GM12878 (cell line): Measurements from ENCODE around the gene VASH2. TPM values are rescaled to one million over a fixed set of nuclear protein-coding genes. Genes with fewer than 3 reads are reported as not detected.
A peak's percentile ranks its signal among the peaks of the same experiment; 100 is the strongest.

Source experiments
- ATAC-seq: fragments of 200-7000 bp; cut with Tn5 transposase; 3 replicates; pipeline ENCODE4 v1.9.1; 2020; ENCODE audit warnings: mild to moderate bottlenecking, moderate library complexity
- BruUV-seq: library from RNA; stranded (reverse); fragments of 400-500 nt; replicated peaks from 2 replicates; lab custom pipeline; 2021; lab: Mats Ljungman, UMichigan
- CTCF ChIA-PET: fragments of 300-600 bp; sonication (Branson Sonifier 250); formaldehyde crosslinking; extraction: SDS; loops from one replicate; lab custom pipeline; 2021; ENCODE audit warnings: inconsistent platforms; lab: Yijun Ruan, JAX
- POLR2A ChIA-PET: fragments of 350-600 bp; formaldehyde crosslinking; extraction: SDS; loops from one replicate; lab custom pipeline; 2021; ENCODE audit warnings: inconsistent platforms; lab: Charles Lee
- RAD21 ChIA-PET: fragments of 300-600 bp; sonication (Branson Sonifier 250); formaldehyde crosslinking; loops from one replicate; lab custom pipeline; 2023; ENCODE audit warnings: antibody characterized with exemption; ENCODE audit not compliant: unreplicated experiment; lab: Charles Lee
- SMC1A ChIA-PET: fragments of 300-600 bp; sonication (Branson Sonifier 250); formaldehyde crosslinking; loops from one replicate; lab custom pipeline; 2023; ENCODE audit not compliant: unreplicated experiment, uncharacterized antibody; lab: Charles Lee
- DNase-seq: peaks from one replicate; pipeline ENCODE4 v3.0.0-alpha.2; 2011; ENCODE audit warnings: low read depth, low spot score
- FAIRE-seq: peaks from 3 replicates; lab custom pipeline; 2011; peaks lifted over from hg19 to GRCh38; lab: Jason Lieb, UNC
- H2AFZ ChIP-seq: 2 replicates; pipeline ENCODE4 v1.6.0; 2011; ENCODE audit warnings: low read depth, low read length, control low read depth; ENCODE audit not compliant: control insufficient read depth
- H3K27ac ChIP-seq: 2 replicates; pipeline ENCODE4 v1.5.1; 2011; ENCODE audit warnings: control low read depth; ENCODE audit not compliant: control insufficient read depth, insufficient read depth
- H3K27me3 ChIP-seq, 2 experiments: replicated peaks in 1 of 2; 2 replicates each; pipeline versions ENCODE4 v1.6.0 to v1.6.1; 2011; ENCODE audit warnings: low read length in 1 of 2; ENCODE audit not compliant: control insufficient read depth in 2 of 2, insufficient read depth in 2 of 2
- H3K36me3 ChIP-seq, 2 experiments: 2 replicates each; pipeline ENCODE4 v1.5.1; 2011; ENCODE audit warnings: low read length in 1 of 2; ENCODE audit not compliant: control insufficient read depth in 2 of 2, insufficient read depth in 2 of 2
- H3K4me1 ChIP-seq: 2 replicates; pipeline ENCODE4 v1.6.1; 2011; ENCODE audit warnings: mild to moderate bottlenecking, low read length, moderate library complexity, mixed read lengths; ENCODE audit not compliant: control insufficient read depth, insufficient read depth
- H3K4me2 ChIP-seq: 2 replicates; pipeline ENCODE4 v1.6.0; 2011; ENCODE audit warnings: control low read depth; ENCODE audit not compliant: control insufficient read depth, insufficient read depth
- H3K4me3 ChIP-seq: fragments of 200-600 bp; sonication (generic); 2 replicates; pipeline ENCODE4 v1.5.1; 2016
- H3K79me2 ChIP-seq: 2 replicates; pipeline ENCODE4 v1.6.0; 2011; ENCODE audit warnings: low read length; ENCODE audit not compliant: control insufficient read depth, insufficient read depth
- H3K9ac ChIP-seq: 2 replicates; pipeline ENCODE4 v1.8.0; 2011; ENCODE audit warnings: low read length, control low read depth, mixed read lengths; ENCODE audit not compliant: control insufficient read depth, insufficient read depth
- H3K9me3 ChIP-seq: replicated peaks from 3 replicates; pipeline ENCODE4 v1.5.1; 2011; ENCODE audit warnings: mild to moderate bottlenecking, low read length; ENCODE audit not compliant: control insufficient read depth, insufficient read depth
- H4K20me1 ChIP-seq: 2 replicates; pipeline ENCODE4 v1.6.0; 2011; ENCODE audit not compliant: control insufficient read depth, insufficient read depth
- BCL11A ChIP-seq: IDR thresholded peaks from 2 replicates; pipeline ENCODE4 v1.6.1; 2011; ENCODE audit warnings: low read depth, low read length
- BHLHE40 ChIP-seq, 2 experiments: fragments of 450-650 bp in 1 of 2; IDR thresholded peaks; 2 replicates each; pipeline ENCODE4 v1.6.1; 2011 to 2017; ENCODE audit warnings: low read depth in 2 of 2, borderline replicate concordance in 1 of 2, improper control_type of control experiment in 1 of 2, low read length in 1 of 2, mild to moderate bottlenecking in 1 of 2
- BMI1 ChIP-seq: fragments of 450-650 bp; IDR thresholded peaks from 2 replicates; pipeline ENCODE4 v1.6.1; 2016; ENCODE audit warnings: mild to moderate bottlenecking, moderate library complexity, borderline replicate concordance
- CHD4 ChIP-seq: fragments of 200-600 bp; sonication (generic); IDR thresholded peaks from 2 replicates; pipeline ENCODE4 v1.6.1; 2016; ENCODE audit warnings: mild to moderate bottlenecking
- CREB1 ChIP-seq: IDR thresholded peaks from 2 replicates; pipeline ENCODE4 v1.6.1; 2012; ENCODE audit warnings: low read depth, mild to moderate bottlenecking, inconsistent platforms
- NFIC ChIP-seq: IDR thresholded peaks from 2 replicates; pipeline ENCODE4 v1.6.1; 2012; ENCODE audit warnings: low read depth, mild to moderate bottlenecking, inconsistent platforms, low read length, moderate library complexity
- YY1 ChIP-seq: IDR thresholded peaks from 2 replicates; pipeline ENCODE4 v1.6.1; 2011; ENCODE audit warnings: low read depth, mild to moderate bottlenecking, low read length
- ZSCAN29 ChIP-seq: fragments of 450-650 bp; IDR thresholded peaks from 2 replicates; pipeline ENCODE4 v1.6.1; 2017; ENCODE audit warnings: mild to moderate bottlenecking, moderate library complexity
- WGBS: methylation state at CpG from one replicate; pipeline ENCODE4 v1.1.6; 2016; ENCODE audit warnings: low lambda C conversion rate; ENCODE audit not compliant: insufficient replicate concordance, insufficient coverage; ENCODE audit errors: missing lambda C conversion rate; 5-methylcytosine and 5-hydroxymethylcytosine counted together
- in situ Hi-C: fragments of 300-500 bp; cut with MboI; formaldehyde crosslinking; loops from 9 replicates; pipeline ENCODE4 v1.14.3; 2018; ENCODE audit warnings: mixed read lengths
- intact Hi-C: fragments of 100-400 bp; cut with micrococcal nuclease; formaldehyde crosslinking; loops from one replicate; pipeline ENCODE4 v1.14.2; 2022; ENCODE audit not compliant: unreplicated experiment
- polyA plus RNA-seq, 11 experiments: library from polyadenylated mRNA; depleted of rRNA in 4 of 11; unstranded in 6 of 11; stranded (reverse) in 5 of 11; fragments of >200 nt; fragmentation: Nextera tagmentation in 4 of 11; fragmentation: Illumina TruSeq in 1 of 11; extraction: Ambion mirVana in 4 of 11; extraction: Trizol in 1 of 11; gene quantifications; 1 replicate in 1 of 11; 2 replicates in 10 of 11; pipeline versions ENCODE4 v1.2.1 to v1.2.3, GENCODE V29; 2011 to 2016; ENCODE audit warnings: inconsistent platforms in 2 of 11, missing spikeins in 2 of 11, low read depth in 1 of 11
- total RNA-seq, 4 experiments: library from RNA; depleted of rRNA in 3 of 4; stranded (reverse); fragments of >200 nt in 3 of 4; fragmentation: Illumina TruSeq in 1 of 4; extraction: Trizol in 1 of 4; gene quantifications; 2 replicates each; pipeline versions ENCODE4 v1.2.1 to v1.2.3, GENCODE V29; 2013 to 2021
- TF ChIP-seq, protein P1 (sequence below): fragments of 450-650 bp; conservative IDR thresholded peaks from 2 replicates; pipeline ENCODE4 v1.6.1; 2017; ENCODE audit warnings: mild to moderate bottlenecking, moderate library complexity
- TF ChIP-seq, protein P2 (sequence below): fragments of 450-650 bp; IDR thresholded peaks from 2 replicates; pipeline ENCODE4 v1.6.1; 2018; ENCODE audit warnings: borderline replicate concordance, mild to moderate bottlenecking; ENCODE audit not compliant: partially characterized antibody
- TF ChIP-seq, protein P3 (sequence below): fragments of 450-650 bp; IDR thresholded peaks from 2 replicates; pipeline ENCODE4 v1.6.1; 2017; ENCODE audit warnings: mild to moderate bottlenecking, moderate library complexity
- TF ChIP-seq, protein P4 (sequence below): IDR thresholded peaks from 2 replicates; pipeline ENCODE4 v1.6.1; 2011; ENCODE audit warnings: borderline replicate concordance, low read depth, mild to moderate bottlenecking, moderate library complexity, low read length; ENCODE audit not compliant: insufficient read depth, poor library complexity, severe bottlenecking

The VASH2 gene
- total and polyA plus RNA-seq, 10 of the 15 experiments (the other 5 are each of a cell fraction or from before 2014, with no cell fraction given) = 5.4 to 29.7 (median 21.7) TPM

DNA sequence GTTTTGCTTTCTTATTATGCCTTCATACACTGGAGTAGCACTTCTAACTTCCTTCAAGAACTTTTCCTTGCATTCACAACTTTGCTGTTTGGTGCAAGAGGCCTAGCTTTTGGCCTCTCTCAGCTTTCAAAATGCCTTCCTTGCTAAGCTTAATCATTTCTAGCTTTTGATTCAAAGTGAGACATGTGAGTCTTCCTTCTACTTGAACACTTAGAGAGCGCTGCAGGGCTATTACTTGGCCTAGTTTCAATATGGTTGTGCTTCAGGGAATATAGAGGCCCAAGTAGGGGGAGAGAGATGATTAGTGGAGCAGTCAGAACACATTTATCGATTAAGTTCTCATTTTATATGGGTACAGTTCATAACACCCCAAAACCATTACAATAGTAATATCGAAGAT is 52.9 kb downstream of the VASH2 start:
- Histone ChIP-seq H3K4me1 (no peaks in the 10 kb centered on the region), H3K9me3 (no peaks in the 10 kb centered on the region), H3K36me3 (peaks cover 0 to 10% of the 10 kb centered on the region in 2 experiments; a peak in 2 of 4 replicates), H3K4me3 (no peak overlapping the region), H3K27me3 (no peaks in the 10 kb centered on the region), H4K20me1 (no peaks in the 10 kb centered on the region), H3K27ac (peak overlapping the region; percentile 22; the same call in 1 of the 2 replicates), H3K4me2 (no peak overlapping the region), H2AFZ (no peak overlapping the region), H3K79me2 (no peaks in the 10 kb centered on the region), H3K9ac (no peak overlapping the region)
- FAIRE-seq (peak; percentile 44), ATAC-seq (peak; percentile 88), DNase-seq (no peak)
- WGBS = 3% methylated on average over 3 of the region's 3 CpGs
- in situ Hi-C loops (no loop called here), intact Hi-C loops (no loop called here)
- RAD21 ChIA-PET = interaction anchor here (0.8 to 2.4 kb wide), 6 partner anchors 8 to 188 kb away, joined by 3 to 8 read pairs (median 4); no protein-coding TSS in a partner anchor
- BruUV-seq = no TSS peak
- SMC1A ChIA-PET = interaction anchor here (0.6 to 2.4 kb wide), 18 partner anchors 7 to 336 kb away, joined by 3 to 13 read pairs (median 3); no protein-coding TSS in a partner anchor
- CTCF ChIA-PET = interaction anchor here (0.9 to 5.4 kb wide), 13 partner anchors 8 to 547 kb away, joined by 3 to 38 read pairs (median 4); partner anchors contain the start of gene FLVCR1
- POLR2A ChIA-PET = interaction anchor here (0.6 to 1.7 kb wide), 4 partner anchors 9 to 259 kb away, joined by 3 to 5 read pairs (median 4); no protein-coding TSS in a partner anchor
- TF ChIP-seq BHLHE40 (IDR thresholded peaks at IDR 0.05; ENCODE audit: borderline replicate concordance in 1 of 2, low read depth in 2 of 2, low read length in 1 of 2) = peak in 1 of 2 experiments; percentile 40; a peak in 3 of 4 replicates
- peak; percentile 24; the same call in 1 of the 2 replicates for TF ChIP-seq BCL11A
- TF ChIP-seq CHD4 = no peak
- peak; percentile 34; the same call in 1 of the 2 replicates for TF ChIP-seq NFIC
- TF ChIP-seq CREB1 = no peak
- peak; percentile 30; the same call in 1 of the 2 replicates for TF ChIP-seq YY1
- TF ChIP-seq, protein P1, sequence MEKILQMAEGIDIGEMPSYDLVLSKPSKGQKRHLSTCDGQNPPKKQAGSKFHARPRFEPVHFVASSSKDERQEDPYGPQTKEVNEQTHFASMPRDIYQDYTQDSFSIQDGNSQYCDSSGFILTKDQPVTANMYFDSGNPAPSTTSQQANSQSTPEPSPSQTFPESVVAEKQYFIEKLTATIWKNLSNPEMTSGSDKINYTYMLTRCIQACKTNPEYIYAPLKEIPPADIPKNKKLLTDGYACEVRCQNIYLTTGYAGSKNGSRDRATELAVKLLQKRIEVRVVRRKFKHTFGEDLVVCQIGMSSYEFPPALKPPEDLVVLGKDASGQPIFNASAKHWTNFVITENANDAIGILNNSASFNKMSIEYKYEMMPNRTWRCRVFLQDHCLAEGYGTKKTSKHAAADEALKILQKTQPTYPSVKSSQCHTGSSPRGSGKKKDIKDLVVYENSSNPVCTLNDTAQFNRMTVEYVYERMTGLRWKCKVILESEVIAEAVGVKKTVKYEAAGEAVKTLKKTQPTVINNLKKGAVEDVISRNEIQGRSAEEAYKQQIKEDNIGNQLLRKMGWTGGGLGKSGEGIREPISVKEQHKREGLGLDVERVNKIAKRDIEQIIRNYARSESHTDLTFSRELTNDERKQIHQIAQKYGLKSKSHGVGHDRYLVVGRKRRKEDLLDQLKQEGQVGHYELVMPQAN = no peak
- TF ChIP-seq, protein P2, sequence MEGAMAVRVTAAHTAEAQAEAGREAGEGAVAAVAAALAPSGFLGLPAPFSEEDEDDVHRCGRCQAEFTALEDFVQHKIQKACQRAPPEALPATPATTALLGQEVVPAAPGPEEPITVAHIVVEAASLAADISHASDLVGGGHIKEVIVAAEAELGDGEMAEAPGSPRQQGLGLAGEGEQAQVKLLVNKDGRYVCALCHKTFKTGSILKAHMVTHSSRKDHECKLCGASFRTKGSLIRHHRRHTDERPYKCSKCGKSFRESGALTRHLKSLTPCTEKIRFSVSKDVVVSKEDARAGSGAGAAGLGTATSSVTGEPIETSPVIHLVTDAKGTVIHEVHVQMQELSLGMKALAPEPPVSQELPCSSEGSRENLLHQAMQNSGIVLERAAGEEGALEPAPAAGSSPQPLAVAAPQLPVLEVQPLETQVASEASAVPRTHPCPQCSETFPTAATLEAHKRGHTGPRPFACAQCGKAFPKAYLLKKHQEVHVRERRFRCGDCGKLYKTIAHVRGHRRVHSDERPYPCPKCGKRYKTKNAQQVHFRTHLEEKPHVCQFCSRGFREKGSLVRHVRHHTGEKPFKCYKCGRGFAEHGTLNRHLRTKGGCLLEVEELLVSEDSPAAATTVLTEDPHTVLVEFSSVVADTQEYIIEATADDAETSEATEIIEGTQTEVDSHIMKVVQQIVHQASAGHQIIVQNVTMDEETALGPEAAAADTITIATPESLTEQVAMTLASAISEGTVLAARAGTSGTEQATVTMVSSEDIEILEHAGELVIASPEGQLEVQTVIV = no peak
- TF ChIP-seq, protein P3, sequence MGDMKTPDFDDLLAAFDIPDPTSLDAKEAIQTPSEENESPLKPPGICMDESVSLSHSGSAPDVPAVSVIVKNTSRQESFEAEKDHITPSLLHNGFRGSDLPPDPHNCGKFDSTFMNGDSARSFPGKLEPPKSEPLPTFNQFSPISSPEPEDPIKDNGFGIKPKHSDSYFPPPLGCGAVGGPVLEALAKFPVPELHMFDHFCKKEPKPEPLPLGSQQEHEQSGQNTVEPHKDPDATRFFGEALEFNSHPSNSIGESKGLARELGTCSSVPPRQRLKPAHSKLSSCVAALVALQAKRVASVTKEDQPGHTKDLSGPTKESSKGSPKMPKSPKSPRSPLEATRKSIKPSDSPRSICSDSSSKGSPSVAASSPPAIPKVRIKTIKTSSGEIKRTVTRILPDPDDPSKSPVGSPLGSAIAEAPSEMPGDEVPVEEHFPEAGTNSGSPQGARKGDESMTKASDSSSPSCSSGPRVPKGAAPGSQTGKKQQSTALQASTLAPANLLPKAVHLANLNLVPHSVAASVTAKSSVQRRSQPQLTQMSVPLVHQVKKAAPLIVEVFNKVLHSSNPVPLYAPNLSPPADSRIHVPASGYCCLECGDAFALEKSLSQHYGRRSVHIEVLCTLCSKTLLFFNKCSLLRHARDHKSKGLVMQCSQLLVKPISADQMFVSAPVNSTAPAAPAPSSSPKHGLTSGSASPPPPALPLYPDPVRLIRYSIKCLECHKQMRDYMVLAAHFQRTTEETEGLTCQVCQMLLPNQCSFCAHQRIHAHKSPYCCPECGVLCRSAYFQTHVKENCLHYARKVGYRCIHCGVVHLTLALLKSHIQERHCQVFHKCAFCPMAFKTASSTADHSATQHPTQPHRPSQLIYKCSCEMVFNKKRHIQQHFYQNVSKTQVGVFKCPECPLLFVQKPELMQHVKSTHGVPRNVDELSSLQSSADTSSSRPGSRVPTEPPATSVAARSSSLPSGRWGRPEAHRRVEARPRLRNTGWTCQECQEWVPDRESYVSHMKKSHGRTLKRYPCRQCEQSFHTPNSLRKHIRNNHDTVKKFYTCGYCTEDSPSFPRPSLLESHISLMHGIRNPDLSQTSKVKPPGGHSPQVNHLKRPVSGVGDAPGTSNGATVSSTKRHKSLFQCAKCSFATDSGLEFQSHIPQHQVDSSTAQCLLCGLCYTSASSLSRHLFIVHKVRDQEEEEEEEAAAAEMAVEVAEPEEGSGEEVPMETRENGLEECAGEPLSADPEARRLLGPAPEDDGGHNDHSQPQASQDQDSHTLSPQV = no peak
- TF ChIP-seq, protein P4, sequence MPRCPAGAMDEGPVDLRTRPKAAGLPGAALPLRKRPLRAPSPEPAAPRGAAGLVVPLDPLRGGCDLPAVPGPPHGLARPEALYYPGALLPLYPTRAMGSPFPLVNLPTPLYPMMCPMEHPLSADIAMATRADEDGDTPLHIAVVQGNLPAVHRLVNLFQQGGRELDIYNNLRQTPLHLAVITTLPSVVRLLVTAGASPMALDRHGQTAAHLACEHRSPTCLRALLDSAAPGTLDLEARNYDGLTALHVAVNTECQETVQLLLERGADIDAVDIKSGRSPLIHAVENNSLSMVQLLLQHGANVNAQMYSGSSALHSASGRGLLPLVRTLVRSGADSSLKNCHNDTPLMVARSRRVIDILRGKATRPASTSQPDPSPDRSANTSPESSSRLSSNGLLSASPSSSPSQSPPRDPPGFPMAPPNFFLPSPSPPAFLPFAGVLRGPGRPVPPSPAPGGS = no peak
- TF ChIP-seq BMI1 = no peak
- TF ChIP-seq ZSCAN29 = no peak
